NCI-H226 (cell line): ENCODE results near the gene EDAR.

Experiments
- DNase-seq: peaks from one replicate; pipeline ENCODE4 v3.0.0-alpha.2; 2015

EDAR gene

GRCh38 chr2:108988796-108989713 lies at the start of gene EDAR:
TSS of gene EDAR (minus strand) at chr2:108989220. CDS start at chr2:108931014, 58,206 bp downstream.
- peak; percentile 32 for DNase-seq

DNA sequence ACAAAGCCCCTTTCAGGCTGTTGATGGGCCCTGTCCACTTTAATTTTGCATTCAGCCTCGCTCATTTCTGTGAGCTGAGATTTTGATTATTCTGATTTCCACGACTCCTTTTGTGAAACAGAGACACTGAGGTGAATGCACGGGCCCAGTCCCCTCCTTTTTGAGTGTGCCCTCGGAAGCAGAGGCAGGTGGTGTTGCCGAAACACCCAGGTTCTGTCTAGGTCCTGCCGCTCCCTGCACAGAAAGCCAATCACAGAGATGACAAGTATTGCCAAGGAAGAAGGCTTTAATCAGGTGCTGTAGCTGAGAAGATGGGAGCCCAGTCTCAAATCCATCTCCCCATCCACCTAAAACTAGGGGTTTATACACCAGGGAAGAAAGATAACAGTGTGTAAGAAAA lies 44.2 kb upstream of the EDAR start:
- no peak for DNase-seq

DNA sequence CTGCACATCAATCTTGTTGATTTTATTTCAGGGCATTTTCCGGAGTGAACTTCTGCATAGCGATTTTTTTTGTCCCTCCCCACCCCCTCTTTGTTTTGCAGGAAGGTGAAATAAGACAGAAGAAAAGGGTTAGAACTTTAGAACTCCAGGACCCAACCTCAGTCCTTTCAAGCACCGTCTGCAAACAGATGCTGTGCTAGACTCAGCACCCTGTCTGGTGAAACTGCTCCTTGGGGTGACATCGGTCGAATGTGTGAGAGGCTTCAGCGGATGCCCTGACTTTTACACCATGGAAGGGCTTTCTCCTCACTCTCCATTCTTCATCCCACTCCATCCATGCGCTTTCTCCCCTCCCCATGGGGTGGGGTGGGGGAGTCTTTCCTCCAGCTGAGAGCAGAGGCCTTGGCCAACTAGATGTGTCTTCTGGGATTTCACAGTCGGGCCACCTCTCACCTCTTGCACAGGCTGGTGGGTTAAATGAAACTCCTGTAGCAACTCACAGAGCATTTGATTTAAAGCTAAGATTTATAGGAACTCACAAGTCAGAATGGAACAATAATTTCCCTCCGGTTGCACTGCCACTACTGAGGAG lies 43.3 kb upstream of the EDAR start:
- no peak for DNase-seq

GRCh38 chr2:109031476-109032228 lies 42.6 kb upstream of the EDAR start:
- no peak for DNase-seq

DNA sequence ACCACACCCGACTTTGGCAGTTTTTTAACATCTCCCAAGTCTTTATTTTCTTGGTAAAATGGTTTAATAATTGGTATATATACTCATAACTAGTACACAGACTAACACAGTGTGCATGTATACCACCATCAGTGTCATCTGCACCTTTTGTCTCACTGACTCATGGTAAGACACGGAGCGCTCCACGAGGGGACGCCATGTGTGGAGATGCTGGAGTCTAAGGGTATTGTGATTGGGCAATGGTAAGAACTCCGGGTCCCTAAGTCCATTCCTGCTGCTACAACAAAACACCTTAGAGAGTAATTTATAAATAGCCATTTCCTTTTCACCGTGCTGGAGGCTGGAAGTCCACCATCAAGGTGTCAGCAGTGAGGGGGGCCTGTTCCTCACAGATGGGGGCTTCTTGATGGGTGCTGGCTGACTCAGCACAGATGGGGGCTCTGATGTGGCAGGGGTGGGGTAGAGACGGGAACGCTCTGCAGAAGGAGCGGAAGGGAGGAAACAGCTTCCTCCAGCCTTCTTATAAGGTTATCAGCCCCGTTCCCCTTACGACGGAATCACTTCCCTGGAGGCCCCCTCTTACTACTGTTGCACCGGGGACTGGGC lies 42.0 kb upstream of the EDAR start:
- DNase-seq, result no peak

DNA sequence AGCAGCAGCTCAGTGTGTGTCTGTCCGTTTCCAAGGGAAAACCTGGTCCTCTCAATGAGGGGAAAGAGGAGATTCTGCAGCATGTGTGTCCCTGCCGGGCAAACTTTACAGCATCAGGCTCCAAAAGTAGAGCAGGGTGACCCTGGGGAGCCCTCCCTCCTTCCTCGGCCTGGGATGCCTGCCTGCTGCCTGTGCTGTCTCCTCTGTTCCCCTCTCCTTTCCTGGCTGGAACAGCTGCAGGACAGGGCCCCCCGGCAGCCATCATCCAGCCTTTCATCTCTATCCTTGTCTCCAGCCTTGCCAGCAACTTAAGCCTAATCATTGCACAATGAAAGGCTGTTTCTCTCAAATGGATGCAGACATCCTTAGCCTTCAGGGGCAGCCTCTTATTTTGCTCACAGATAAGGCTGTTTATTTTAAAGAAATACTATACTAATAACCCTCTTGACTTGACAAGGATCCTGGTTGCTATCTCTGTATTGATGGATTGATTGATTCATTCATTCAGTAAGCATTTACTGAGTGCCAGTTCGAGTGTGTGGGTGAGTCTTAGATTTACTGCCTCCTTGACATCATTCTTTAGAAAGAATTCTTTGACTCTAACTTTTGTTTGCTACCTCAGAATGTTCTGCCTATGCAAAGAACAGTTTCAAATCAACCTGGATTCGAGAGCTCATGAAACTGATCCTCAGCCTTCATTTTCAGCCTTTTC lies 40.6 kb upstream of the EDAR start:
- DNase-seq, result no peak

GRCh38 chr2:109028738-109029489 lies 39.9 kb upstream of the EDAR start:
- no peak for DNase-seq

GRCh38 chr2:109028277-109028676 lies 39.3 kb upstream of the EDAR start:
- no peak for DNase-seq

DNA sequence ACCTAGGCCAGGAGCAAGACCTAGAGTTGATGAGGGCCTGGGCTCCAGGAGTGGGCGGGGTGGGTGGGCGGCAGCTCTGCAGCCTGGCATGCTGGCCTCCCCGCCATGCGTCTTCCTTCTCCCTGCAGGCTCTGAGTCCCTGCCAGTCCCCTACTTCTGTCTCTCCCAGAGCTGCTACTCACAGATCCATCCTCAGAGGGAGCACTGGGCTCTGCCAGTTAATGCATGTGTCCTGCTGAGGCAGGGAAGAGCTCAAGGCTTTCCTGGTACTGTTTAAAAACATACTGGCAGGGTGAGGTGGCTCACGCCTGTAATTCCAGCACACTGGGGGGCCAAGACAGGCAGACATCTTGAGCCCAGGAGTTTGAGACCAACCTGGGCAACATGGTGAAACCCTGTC lies 38.7 kb upstream of the EDAR start:
- no peak for DNase-seq

GRCh38 chr2:109024477-109024876 lies 35.5 kb upstream of the EDAR start:
- DNase-seq, result no peak

DNA sequence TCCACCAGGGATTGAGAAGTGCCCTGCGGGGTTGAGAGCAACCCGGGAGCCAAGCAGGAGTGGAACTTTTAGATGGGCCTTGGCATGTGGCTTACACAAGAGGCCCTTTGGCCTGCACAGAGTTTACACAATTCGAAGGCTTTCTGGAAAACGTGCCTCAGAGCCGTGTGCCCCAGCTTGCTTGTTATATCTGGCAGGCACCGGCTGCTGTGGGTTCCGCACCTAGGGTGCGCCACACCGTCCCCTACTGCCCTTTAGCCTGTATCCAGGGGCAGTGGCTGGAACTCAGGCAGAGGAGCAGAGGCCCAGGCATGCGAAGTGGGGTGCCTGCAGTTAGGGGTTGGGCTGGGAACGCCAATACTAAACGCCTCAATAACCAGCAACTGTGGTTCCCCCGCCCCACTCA lies 32.9 kb upstream of the EDAR start:
- no peak for DNase-seq

DNA sequence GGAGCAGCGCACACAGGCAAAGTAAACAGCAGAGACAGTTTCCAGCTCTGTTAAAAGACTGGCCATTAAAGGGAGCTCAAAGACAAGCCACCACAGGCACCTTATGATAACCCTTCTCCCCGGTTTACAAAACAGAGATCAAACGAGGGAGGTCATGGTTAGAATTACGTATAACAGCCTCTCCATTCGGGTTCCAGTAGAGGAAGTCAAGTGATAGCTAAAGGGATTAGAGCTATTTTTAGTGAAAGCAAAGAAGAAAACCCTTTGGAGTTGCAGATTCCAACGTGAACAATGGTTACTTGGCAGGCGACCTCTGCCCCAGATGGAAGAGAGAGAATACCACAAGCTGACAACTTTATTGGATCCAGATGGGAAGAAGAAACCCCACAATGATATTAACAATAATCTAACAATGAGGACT lies 31.2 kb upstream of the EDAR start:
- DNase-seq, result no peak

DNA sequence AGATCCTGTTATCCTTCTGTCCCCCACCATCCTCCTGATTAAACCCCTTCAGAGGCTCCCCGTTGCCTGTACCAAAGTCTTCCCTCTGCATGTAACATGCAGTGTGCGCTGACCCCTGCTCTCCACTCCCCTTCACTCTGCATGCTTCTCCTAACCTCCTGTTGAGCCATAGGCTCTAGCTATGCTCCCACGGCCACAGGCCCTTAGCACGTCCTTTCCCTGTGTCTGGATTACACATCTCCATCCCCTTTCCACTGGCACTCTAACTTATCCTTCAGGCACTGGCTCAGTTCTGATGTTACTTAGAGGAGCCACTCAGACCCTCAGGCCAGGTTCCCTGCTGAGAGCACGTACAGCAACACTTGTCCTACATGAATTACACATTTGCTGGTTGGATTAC lies 29.4 kb upstream of the EDAR start:
- DNase-seq, result no peak

GRCh38 chr2:109017017-109017416 lies 28.0 kb upstream of the EDAR start:
- no peak for DNase-seq

GRCh38 chr2:109016376-109016775 lies 27.4 kb upstream of the EDAR start:
- no peak for DNase-seq

DNA sequence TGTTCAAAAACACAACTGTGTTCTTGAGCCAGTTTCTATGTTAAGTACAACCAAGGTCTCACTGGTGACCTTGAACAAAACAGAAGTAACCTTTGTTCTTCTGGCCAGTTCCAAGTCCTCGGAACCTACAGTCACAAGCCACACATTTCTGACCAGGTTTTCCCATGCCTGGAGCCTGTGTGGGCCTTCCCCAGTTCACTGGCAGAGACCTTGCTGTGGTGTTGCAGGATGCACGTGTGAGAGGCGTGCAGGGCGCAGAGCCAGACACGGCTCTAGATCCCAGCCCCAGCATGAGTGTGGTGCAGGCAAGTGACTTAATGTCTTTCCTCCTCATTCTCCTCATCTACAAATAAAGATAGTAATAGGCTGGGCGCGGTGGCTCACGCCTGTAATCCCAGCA lies 25.5 kb upstream of the EDAR start:
- no peak for DNase-seq

GRCh38 chr2:109013051-109013450 lies 24.0 kb upstream of the EDAR start:
- no peak for DNase-seq

- peak; percentile 76 for DNase-seq
Measured at GRCh38 chr2:109009920-109010610, 21.0 kb upstream of the EDAR start.

GRCh38 chr2:109006971-109007370 lies 18.0 kb upstream of the EDAR start:
- no peak for DNase-seq

DNA sequence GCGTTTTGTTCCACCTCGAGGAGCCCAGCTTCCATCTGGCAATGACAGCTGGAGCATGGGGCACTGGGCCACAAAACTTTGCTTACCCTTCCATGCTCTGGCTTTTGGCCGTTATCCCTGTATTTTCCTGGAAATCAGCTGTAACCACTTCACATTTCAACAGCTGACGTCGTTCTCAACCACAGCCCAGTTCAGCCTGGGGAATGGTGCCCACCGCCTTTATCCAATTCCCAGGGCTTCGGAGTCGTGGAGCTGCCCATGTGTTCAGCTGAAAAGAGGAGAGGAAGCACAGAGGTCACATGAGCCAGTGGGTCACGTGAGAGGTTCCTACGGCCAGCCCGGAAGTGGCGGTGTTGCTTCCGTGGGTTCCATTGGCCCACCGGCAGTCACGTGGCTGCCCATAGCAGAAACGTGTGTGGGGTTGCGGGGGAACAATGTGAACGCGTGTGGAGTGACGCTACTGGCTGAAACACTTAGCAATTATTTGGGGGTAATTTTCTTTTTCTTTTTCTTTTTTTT lies 16.7 kb upstream of the EDAR start:
- no peak for DNase-seq

DNA sequence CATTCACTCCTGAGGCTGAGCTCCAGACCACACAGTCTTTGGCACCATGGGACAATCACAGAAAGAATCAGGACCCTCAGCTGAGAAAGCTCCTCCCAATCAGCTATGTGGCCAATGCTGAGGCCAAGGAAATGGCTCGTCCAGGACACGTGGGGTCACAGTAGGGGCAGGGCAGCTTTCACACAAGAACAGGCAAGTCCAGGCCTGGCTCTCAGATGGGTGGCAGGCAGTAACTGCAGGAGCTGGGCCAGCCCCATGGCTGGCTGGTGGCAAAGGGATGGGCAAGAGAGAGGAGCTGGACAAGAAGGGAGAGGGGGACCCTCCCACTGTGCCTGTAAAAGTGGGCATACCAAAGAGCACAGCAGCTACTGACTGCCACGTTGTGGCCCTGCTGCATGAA lies 12.2 kb upstream of the EDAR start:
- no peak for DNase-seq
